ENCODE data around the gene ABL2.
"Not testable (repeated sequence)": the region's sequence is repeated elsewhere in the genome, so short reads cannot be mapped to it uniquely, and the experiment has no call there.

ABL2 gene

DNA sequence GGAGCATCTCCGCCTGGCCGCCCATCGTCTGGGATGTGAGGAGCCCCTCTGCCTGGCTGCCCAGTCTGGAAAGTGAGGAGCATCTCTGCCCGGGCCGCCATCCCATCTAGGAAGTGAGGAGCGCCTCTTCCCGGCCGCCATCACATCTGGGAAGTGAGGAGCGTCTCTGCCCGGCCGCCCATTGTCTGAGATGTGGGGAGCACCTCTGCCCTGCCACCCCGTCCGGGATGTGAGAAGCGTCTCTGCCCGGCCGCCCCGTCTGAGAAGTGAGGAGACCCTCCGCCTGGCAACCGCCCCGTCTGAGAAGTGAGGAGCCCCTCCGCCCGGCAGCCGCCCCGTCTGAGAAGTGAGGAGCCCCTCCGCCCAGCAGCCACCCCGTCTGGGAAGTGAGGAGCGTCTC is 94.3 kb downstream of the ABL2 start:
- H3K9ac ChIP-seq (ENCODE audit: low read length in 2 of 2); H3K4me1 ChIP-seq (ENCODE audit: control insufficient read depth, insufficient read depth, low read length): not testable (repeated sequence)

DNA sequence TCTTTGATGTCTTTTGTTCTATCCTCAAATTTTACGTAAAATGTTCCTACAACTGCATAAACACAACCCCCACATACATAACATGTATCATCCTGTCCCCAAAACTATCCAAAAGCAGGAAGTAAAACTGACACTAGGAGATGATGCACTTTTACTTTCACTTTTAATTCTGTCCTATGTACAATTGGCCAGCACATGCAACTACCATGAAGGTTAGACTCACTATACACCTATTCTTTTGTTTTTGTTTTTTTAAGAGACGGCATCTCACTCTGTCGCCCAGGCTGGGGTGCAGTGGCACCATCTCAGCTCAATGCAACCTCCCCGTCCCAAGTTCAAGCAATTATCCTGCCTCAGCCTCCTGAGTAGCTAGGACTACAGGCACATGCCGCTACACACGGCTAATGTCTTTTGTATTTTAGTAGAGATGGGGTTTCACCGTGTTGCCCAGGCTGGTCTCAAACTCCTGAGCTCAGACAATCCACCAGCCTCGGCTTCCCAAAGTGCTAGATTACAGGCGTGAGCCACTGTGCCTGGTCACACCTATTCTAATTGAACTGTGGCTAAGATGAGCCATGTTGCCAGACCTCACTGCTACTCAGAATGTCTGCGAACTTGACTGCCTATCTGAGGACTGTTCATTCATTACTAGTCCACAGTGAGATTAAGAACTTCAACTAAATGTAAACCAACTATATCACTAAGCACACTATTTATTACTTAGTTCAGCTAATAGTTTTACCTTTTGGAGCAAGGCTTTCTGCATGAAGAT is 99.6 kb downstream of the ABL2 start:
- Histone ChIP-seq H3K4me1 (ENCODE audit: control insufficient read depth, insufficient read depth, low read length) (peaks cover 6% of the 10 kb centered on the region), H3K27me3 (ENCODE audit: control insufficient read depth in 1 of 2, insufficient read depth in 2 of 2, low read length in 2 of 2) (no peaks in the 10 kb centered on the region), H3K4me3 (ENCODE audit: low read length in 2 of 2) (peak overlapping the region; percentile 41 to 50), H3K36me3 (ENCODE audit: control insufficient read depth in 2 of 2, insufficient read depth in 2 of 2, low read length in 2 of 2) (peaks cover 0 to 3% of the 10 kb centered on the region in 2 donors), H3K9me3 (ENCODE audit: control insufficient read depth in 2 of 2, low read length in 2 of 2) (no peaks in the 10 kb centered on the region), H3K9ac (ENCODE audit: low read length in 2 of 2) (no peak overlapping the region), H3K27ac (ENCODE audit: low read length) (no peak overlapping the region)

More for the DNA sequence above, 94.3 kb downstream of the ABL2 start:
- not testable (repeated sequence) for H3K9me3 ChIP-seq (ENCODE audit: control insufficient read depth in 2 of 2, low read length in 2 of 2); H3K27ac ChIP-seq (ENCODE audit: low read length); H3K27me3 ChIP-seq (ENCODE audit: control insufficient read depth in 1 of 2, insufficient read depth in 2 of 2, low read length in 2 of 2); H3K36me3 ChIP-seq (ENCODE audit: control insufficient read depth in 2 of 2, insufficient read depth in 2 of 2, low read length in 2 of 2); H3K4me3 ChIP-seq (ENCODE audit: low read length in 2 of 2)

DNA sequence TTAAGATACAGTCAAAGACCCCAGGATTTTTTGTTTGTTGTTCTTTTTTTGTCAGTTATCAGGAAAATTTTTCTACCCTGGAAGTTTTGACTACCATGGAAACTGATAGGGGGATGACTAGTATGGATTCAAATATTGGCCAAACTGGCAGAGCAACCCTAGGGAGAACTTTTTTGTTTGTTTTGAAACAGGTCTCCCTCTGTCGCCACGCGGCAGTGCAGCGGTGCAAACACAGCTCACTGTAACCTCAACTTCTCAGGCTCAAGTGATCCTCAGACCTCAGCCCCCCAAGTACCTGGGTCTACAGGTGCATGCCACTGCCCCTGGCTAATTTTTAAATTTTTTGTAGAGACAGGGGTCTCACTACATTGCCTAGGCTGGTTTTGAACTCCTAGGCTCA is 101.0 kb downstream of the ABL2 start:
- H3K4me1 ChIP-seq (ENCODE audit: control insufficient read depth, insufficient read depth, low read length) = peaks cover 6% of the 10 kb centered on the region
- no peak overlapping the region for H3K9ac ChIP-seq (ENCODE audit: low read length in 2 of 2)
- no peak overlapping the region for H3K4me3 ChIP-seq (ENCODE audit: low read length in 2 of 2)
- no peaks in the 10 kb centered on the region for H3K9me3 ChIP-seq (ENCODE audit: control insufficient read depth in 2 of 2, low read length in 2 of 2)
- H3K27me3 ChIP-seq (ENCODE audit: control insufficient read depth in 1 of 2, insufficient read depth in 2 of 2, low read length in 2 of 2) = no peaks in the 10 kb centered on the region
- H3K27ac ChIP-seq (ENCODE audit: low read length) = no peak overlapping the region
- peaks cover 0 to 3% of the 10 kb centered on the region in 2 donors for H3K36me3 ChIP-seq (ENCODE audit: control insufficient read depth in 2 of 2, insufficient read depth in 2 of 2, low read length in 2 of 2)

GRCh38 chr1:179127163-179127895 is 102.1 kb downstream of the ABL2 start:
- peaks cover 0 to 3% of the 10 kb centered on the region in 2 donors for H3K36me3 ChIP-seq (ENCODE audit: control insufficient read depth in 2 of 2, insufficient read depth in 2 of 2, low read length in 2 of 2)
- H3K9ac ChIP-seq (ENCODE audit: low read length in 2 of 2) = no peak overlapping the region
- H3K4me1 ChIP-seq (ENCODE audit: control insufficient read depth, insufficient read depth, low read length) = peaks cover 6% of the 10 kb centered on the region
- H3K9me3 ChIP-seq (ENCODE audit: control insufficient read depth in 2 of 2, low read length in 2 of 2) = no peaks in the 10 kb centered on the region
- no peaks in the 10 kb centered on the region for H3K27me3 ChIP-seq (ENCODE audit: control insufficient read depth in 1 of 2, insufficient read depth in 2 of 2, low read length in 2 of 2)
- H3K27ac ChIP-seq (ENCODE audit: low read length) = no peak overlapping the region
- H3K4me3 ChIP-seq (ENCODE audit: low read length in 2 of 2) = no peak overlapping the region

DNA sequence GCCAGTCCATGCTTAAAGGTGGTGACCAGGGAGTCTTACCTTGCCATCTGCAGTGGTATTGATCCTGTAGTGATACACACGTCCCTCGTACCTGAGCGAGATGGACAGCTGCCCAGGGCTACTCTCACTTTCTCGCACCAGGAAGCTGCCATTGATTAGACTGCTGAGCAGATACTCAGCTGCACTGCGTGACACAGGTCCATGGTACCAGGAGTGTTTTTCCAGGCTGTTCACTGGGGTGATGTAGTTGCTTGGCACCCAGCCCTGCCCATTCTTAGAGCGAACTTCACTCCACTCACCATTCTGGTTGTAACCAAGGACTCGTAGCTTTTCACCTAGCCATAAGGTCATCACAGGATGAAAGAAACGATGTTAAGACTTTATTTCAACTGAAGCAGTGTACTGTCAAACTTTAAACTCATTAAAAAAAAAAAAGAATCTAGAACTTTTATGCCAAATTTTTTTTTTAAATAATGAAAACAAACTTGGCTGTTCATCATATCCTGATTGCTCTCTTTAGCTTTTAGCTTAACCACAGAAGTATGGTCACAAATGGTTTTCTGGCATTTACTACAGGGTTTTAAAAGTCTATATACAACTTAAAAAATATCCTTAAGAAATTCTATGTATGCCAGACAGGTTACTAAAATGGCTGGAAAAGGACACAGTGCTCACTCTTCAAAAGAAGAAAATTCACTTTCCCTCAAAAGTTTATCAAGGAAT is 103.0 kb downstream of the ABL2 start:
- Histone ChIP-seq H3K36me3 (ENCODE audit: control insufficient read depth in 2 of 2, insufficient read depth in 2 of 2, low read length in 2 of 2) (peaks cover 2 to 3% of the 10 kb centered on the region in 2 donors), H3K27me3 (ENCODE audit: control insufficient read depth in 1 of 2, insufficient read depth in 2 of 2, low read length in 2 of 2) (no peaks in the 10 kb centered on the region), H3K4me3 (ENCODE audit: low read length in 2 of 2) (no peak overlapping the region), H3K9ac (ENCODE audit: low read length in 2 of 2) (no peak overlapping the region), H3K9me3 (ENCODE audit: control insufficient read depth in 2 of 2, low read length in 2 of 2) (no peaks in the 10 kb centered on the region), H3K27ac (ENCODE audit: low read length) (no peak overlapping the region), H3K4me1 (ENCODE audit: control insufficient read depth, insufficient read depth, low read length) (peaks cover 6% of the 10 kb centered on the region)

DNA sequence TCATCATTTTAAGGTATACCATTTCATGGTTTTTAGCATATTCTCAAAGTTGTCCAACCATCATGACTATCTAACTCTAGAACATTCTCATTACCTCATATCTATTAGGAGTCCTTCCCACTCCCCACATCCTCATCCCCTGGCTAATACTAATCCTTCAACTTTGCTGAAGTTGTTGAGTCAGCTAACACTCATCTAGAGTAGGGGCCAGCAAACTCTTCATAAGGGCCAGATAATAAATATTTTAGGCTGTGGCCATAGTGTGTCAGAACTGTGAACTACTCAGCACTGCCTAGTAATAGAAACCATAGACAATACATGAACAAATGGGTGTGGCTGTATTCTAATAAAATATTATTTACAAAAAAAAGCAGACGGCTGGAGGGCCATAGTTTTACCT is 104.6 kb downstream of the ABL2 start:
- Histone ChIP-seq H3K4me1 (ENCODE audit: control insufficient read depth, insufficient read depth, low read length) (peaks cover 2% of the 10 kb centered on the region), H3K27ac (ENCODE audit: low read length) (no peak overlapping the region), H3K9ac (ENCODE audit: low read length in 2 of 2) (no peak overlapping the region), H3K9me3 (ENCODE audit: control insufficient read depth in 2 of 2, low read length in 2 of 2) (no peaks in the 10 kb centered on the region), H3K27me3 (ENCODE audit: control insufficient read depth in 1 of 2, insufficient read depth in 2 of 2, low read length in 2 of 2) (no peaks in the 10 kb centered on the region), H3K36me3 (ENCODE audit: control insufficient read depth in 2 of 2, insufficient read depth in 2 of 2, low read length in 2 of 2) (peaks cover 3 to 4% of the 10 kb centered on the region in 2 donors), H3K4me3 (ENCODE audit: low read length in 2 of 2) (no peak overlapping the region)

DNA sequence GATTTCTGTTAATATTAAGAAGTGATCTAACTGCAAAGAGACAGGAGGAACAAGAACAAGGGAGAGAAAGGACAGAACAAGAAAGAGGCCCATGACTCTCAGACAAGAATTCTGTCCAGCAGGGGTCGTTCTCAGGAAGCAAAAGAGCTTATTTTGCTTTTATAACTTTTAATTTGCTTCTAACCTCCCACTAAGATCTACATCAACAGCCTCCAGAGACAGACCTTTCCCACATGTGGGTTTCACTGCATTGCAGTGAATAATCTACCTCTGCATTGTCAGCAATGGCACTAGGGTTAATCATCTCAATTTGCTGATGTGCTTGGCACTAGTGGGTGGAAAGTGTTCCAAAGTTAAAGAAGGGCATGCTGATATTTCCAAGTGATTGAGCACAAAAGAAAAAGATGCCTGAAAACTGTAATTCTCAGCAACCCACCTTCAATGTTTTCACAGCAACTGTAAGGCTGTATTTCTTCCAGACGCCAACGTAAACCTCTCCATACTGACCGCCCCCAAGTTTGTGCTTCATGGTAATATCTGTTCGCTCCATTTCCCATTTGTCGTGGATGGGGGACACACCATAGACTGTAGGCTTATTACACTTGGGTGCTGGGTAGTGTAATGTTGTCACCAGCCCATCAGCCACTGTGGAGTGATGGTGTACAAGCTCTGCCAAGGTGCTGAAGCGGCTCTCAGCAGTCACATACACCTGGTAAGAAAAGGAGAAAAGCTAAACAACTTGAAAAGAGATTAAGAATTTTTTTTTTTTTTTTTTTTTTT is 108.1 kb downstream of the ABL2 start:
- H3K9ac ChIP-seq (ENCODE audit: low read length in 2 of 2) = no peak overlapping the region

GRCh38 chr1:179120736-179121135 is 108.7 kb downstream of the ABL2 start:
- H3K4me1 ChIP-seq (ENCODE audit: control insufficient read depth, insufficient read depth, low read length) = no peaks in the 10 kb centered on the region
- H3K27me3 ChIP-seq (ENCODE audit: control insufficient read depth in 1 of 2, insufficient read depth in 2 of 2, low read length in 2 of 2) = no peaks in the 10 kb centered on the region
- no peak overlapping the region for H3K4me3 ChIP-seq (ENCODE audit: low read length in 2 of 2)
- peaks cover 13 to 16% of the 10 kb centered on the region in 2 donors for H3K36me3 ChIP-seq (ENCODE audit: control insufficient read depth in 2 of 2, insufficient read depth in 2 of 2, low read length in 2 of 2)
- H3K9me3 ChIP-seq (ENCODE audit: control insufficient read depth in 2 of 2, low read length in 2 of 2) = no peaks in the 10 kb centered on the region
- H3K27ac ChIP-seq (ENCODE audit: low read length) = no peak overlapping the region
- no peak overlapping the region for H3K9ac ChIP-seq (ENCODE audit: low read length in 2 of 2)

More for the DNA sequence above, 108.1 kb downstream of the ABL2 start:
- H3K27me3 ChIP-seq (ENCODE audit: control insufficient read depth in 1 of 2, insufficient read depth in 2 of 2, low read length in 2 of 2) = no peaks in the 10 kb centered on the region
- H3K36me3 ChIP-seq (ENCODE audit: control insufficient read depth in 2 of 2, insufficient read depth in 2 of 2, low read length in 2 of 2) = peaks cover 15 to 16% of the 10 kb centered on the region in 2 donors
- no peaks in the 10 kb centered on the region for H3K9me3 ChIP-seq (ENCODE audit: control insufficient read depth in 2 of 2, low read length in 2 of 2)
- H3K4me3 ChIP-seq (ENCODE audit: low read length in 2 of 2) = no peak overlapping the region
- no peaks in the 10 kb centered on the region for H3K4me1 ChIP-seq (ENCODE audit: control insufficient read depth, insufficient read depth, low read length)
- no peak overlapping the region for H3K27ac ChIP-seq (ENCODE audit: low read length)

DNA sequence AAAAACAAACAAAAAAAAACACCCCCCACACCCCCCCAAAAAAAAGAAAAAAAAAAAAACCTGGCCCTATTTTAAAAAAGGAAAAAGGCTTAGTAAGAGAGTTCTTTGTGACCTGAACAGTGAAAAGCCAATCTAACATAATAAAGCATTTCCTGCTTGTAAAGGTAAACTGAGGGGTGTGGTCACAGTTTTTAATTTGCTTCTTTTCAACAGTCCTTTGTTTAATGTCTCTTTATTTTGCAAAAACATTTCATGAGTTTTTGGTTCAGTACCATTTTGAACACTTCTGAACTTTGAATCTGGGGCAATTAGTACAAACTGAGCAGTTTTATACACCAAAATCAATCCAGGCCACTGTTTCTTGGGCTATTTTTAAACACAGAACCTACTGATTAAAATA is 110.0 kb downstream of the ABL2 start:
- H3K36me3 ChIP-seq (ENCODE audit: control insufficient read depth in 2 of 2, insufficient read depth in 2 of 2, low read length in 2 of 2) = peaks cover 13 to 20% of the 10 kb centered on the region in 2 donors
- no peaks in the 10 kb centered on the region for H3K9me3 ChIP-seq (ENCODE audit: control insufficient read depth in 2 of 2, low read length in 2 of 2)
- H3K27ac ChIP-seq (ENCODE audit: low read length) = no peak overlapping the region

DNA sequence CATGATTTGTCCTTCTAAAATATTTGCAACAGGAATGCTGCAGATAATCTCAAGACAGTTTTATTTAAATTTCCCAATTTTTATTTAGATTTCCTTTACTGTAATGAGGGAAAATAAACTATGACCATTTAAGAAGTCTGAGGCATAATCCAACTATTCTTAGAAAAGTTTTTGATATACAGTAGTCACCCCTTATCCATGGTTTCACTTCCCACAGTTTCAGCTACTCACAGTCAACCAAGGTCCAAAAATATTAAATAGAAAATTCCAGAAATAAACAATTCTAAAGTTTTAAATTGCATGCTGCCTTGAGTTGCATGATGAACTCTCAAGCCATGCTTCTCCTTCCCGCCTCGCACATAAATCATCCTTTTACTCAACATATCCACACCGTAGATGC is 114.3 kb downstream of the ABL2 start:
- no peaks in the 10 kb centered on the region for H3K27me3 ChIP-seq (ENCODE audit: control insufficient read depth in 1 of 2, insufficient read depth in 2 of 2, low read length in 2 of 2)
- H3K36me3 ChIP-seq (ENCODE audit: control insufficient read depth in 2 of 2, insufficient read depth in 2 of 2, low read length in 2 of 2) = peaks cover 21 to 32% of the 10 kb centered on the region in 2 donors

More for the DNA sequence above, 110.0 kb downstream of the ABL2 start:
- no peak overlapping the region for H3K9ac ChIP-seq (ENCODE audit: low read length in 2 of 2)
- no peak overlapping the region for H3K4me3 ChIP-seq (ENCODE audit: low read length in 2 of 2)
- no peaks in the 10 kb centered on the region for H3K4me1 ChIP-seq (ENCODE audit: control insufficient read depth, insufficient read depth, low read length)
- no peaks in the 10 kb centered on the region for H3K27me3 ChIP-seq (ENCODE audit: control insufficient read depth in 1 of 2, insufficient read depth in 2 of 2, low read length in 2 of 2)

More for the DNA sequence above, 114.3 kb downstream of the ABL2 start:
- Histone ChIP-seq H3K9ac (ENCODE audit: low read length in 2 of 2) (no peak overlapping the region), H3K9me3 (ENCODE audit: control insufficient read depth in 2 of 2, low read length in 2 of 2) (no peaks in the 10 kb centered on the region), H3K4me1 (ENCODE audit: control insufficient read depth, insufficient read depth, low read length) (no peaks in the 10 kb centered on the region), H3K27ac (ENCODE audit: low read length) (no peak overlapping the region), H3K4me3 (ENCODE audit: low read length in 2 of 2) (no peak overlapping the region)
